Measurements from ENCODE around the gene ULK4.

GRCh38 chr3:41581700-41582099, 380.2 kb downstream of the ULK4 start:
- TF ChIP-seq, protein P1, sequence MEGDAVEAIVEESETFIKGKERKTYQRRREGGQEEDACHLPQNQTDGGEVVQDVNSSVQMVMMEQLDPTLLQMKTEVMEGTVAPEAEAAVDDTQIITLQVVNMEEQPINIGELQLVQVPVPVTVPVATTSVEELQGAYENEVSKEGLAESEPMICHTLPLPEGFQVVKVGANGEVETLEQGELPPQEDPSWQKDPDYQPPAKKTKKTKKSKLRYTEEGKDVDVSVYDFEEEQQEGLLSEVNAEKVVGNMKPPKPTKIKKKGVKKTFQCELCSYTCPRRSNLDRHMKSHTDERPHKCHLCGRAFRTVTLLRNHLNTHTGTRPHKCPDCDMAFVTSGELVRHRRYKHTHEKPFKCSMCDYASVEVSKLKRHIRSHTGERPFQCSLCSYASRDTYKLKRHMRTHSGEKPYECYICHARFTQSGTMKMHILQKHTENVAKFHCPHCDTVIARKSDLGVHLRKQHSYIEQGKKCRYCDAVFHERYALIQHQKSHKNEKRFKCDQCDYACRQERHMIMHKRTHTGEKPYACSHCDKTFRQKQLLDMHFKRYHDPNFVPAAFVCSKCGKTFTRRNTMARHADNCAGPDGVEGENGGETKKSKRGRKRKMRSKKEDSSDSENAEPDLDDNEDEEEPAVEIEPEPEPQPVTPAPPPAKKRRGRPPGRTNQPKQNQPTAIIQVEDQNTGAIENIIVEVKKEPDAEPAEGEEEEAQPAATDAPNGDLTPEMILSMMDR (IDR thresholded peaks at IDR 0.05; ENCODE audit: insufficient read depth, low read length, poor library complexity, severe bottlenecking) = no peak
- no peak for TF ChIP-seq EZH2phosphoT487 (conservative IDR thresholded peaks at IDR 0.05; ENCODE audit: low read length)

Data from SU-DHL-6 (cell line).